Transverse colon (tissue), 4 donors: ENCODE data around the gene CAPN5. TPM values are rescaled to one million over a fixed set of nuclear protein-coding genes. Genes with fewer than 3 reads are reported as not detected.

ENCODE experiments used
- DNase-seq: peaks from one replicate; pipeline ENCODE4 v3.0.0-alpha.2; 2019
- H3K27ac ChIP-seq, 4 donors: fragments of 200-600 bp; sonication (generic); 2 replicates each; pipeline ENCODE4 v1.5.1; 2016 to 2018; ENCODE audit warnings: inconsistent platforms in 4 of 4
- H3K27me3 ChIP-seq: fragments of 200-600 bp; sonication (generic); 2 replicates; pipeline ENCODE4 v1.5.1; 2017; ENCODE audit warnings: inconsistent platforms
- H3K36me3 ChIP-seq, 4 donors: fragments of 200-600 bp; sonication (generic); 2 replicates each; pipeline ENCODE4 v1.5.1; 2017 to 2019; ENCODE audit warnings: inconsistent platforms in 4 of 4
- H3K4me1 ChIP-seq, 4 donors: fragments of 200-600 bp; sonication (generic); 2 replicates each; pipeline ENCODE4 v1.5.1; 2017 to 2020; ENCODE audit warnings: inconsistent platforms in 4 of 4
- H3K4me3 ChIP-seq, 4 donors: fragments of 200-600 bp; sonication (generic); 1 replicate in 1 of 4; 2 replicates in 3 of 4; pipeline versions ENCODE4 v1.5.1 to v1.6.1; 2017 to 2019; ENCODE audit warnings: inconsistent platforms in 4 of 4
- H3K9me3 ChIP-seq, 2 donors: fragments of 200-600 bp; sonication (generic); 2 replicates each; pipeline ENCODE4 v1.5.1; 2017 to 2019; ENCODE audit warnings: inconsistent platforms in 2 of 2
- CTCF ChIP-seq, 5 experiments: fragments of 200-600 bp in 3 of 5; fragments of 450-650 bp in 2 of 5; sonication (generic) in 3 of 5; IDR thresholded peaks; 1 replicate in 2 of 5; 2 replicates in 3 of 5; pipeline ENCODE4 v1.5.1; 2016 to 2017; ENCODE audit warnings: antibody characterized with exemption in 5 of 5, inconsistent platforms in 3 of 5, mild to moderate bottlenecking in 2 of 5, moderate library complexity in 1 of 5
- EP300 ChIP-seq: sonication (generic); formaldehyde crosslinking; IDR thresholded peaks from one replicate; pipeline ENCODE4 v1.6.1; 2017; ENCODE audit warnings: antibody characterized with exemption, low read depth
- POLR2A ChIP-seq: fragments of 450-650 bp; IDR thresholded peaks from one replicate; pipeline ENCODE4 v1.6.1; 2016; ENCODE audit warnings: antibody characterized with exemption, mild to moderate bottlenecking, moderate library complexity
- POLR2AphosphoS5 ChIP-seq, 3 donors: sonication (generic); formaldehyde crosslinking; IDR thresholded peaks; one replicate each; pipeline ENCODE4 v1.6.1; 2016; ENCODE audit warnings: antibody characterized with exemption in 3 of 3
- WGBS, 2 donors: methylation state at CpG; one replicate each; pipeline ENCODE4 v1.1.5; 2018; ENCODE audit warnings: low coverage in 1 of 2; 5-methylcytosine and 5-hydroxymethylcytosine counted together
- in situ Hi-C, 4 donors: fragments of 200-750 bp; cut with MboI; loops; one replicate each; pipeline versions ENCODE4 v1.15.0 to v1.15.1; 2017; ENCODE audit warnings: low sequenced_read_pairs in 3 of 4, low pct_ligation_motif_present in 1 of 4, low pct_unique_long_range_greater_than_20kb in 1 of 4
- intact Hi-C: fragments of 100-400 bp; cut with DNase I; formaldehyde crosslinking; loops from one replicate; pipeline ENCODE4 v1.15.1; 2023; ENCODE audit warnings: low total_unique reads
- total RNA-seq, 4 donors: library from RNA; depleted of rRNA; stranded (reverse); fragments of >200 nt; gene quantifications; one replicate each; pipeline ENCODE4 v1.1.0, GENCODE V29; 2016

CAPN5 gene
- total RNA-seq, 4 donors from 2014 or later: 210 to 290 (median 214) TPM

GRCh38 chr11:77088236-77089003 lies 21.6 kb downstream of the CAPN5 start:
- H3K27ac ChIP-seq: peak overlapping the region; percentile 88 to 94 (median 94)
- H3K4me1 ChIP-seq: peaks cover 37 to 78% (median 60%) of the 10 kb centered on the region in 4 donors
- in situ Hi-C loops: no loop called here

DNA sequence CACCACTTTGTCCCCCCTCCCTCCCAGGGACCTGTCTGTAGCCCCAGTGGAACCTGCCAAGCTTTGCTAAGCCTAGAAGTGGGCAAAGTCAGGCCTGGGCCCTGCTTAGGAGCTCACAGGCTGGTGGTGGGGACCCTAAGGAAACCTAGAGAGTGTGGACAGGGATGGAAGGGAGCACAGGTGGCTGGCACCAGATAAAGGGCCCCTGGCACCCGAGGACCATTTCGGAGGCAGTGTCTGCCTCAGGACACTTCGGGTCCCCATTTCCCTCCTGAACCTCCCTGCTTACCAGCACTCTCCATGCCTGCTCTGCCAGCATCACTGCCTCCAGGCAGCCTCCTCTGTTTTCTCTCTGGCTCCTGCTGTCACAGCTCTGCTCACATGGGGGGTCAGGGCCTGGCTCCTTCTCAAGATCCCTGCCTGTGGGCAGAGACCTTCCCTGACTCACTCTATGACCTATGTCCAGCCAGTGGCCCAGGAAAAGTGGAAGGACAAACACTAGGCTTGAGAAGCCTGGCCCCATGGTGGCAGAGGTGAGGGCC lies 22.3 kb downstream of the CAPN5 start:
- peak overlapping the region; percentile 88 to 94 (median 94) for H3K27ac ChIP-seq
- 70% methylated on average over 3 of the region's 3 CpGs; no CpG with 5 or more reads in 1 of the 2 donors for WGBS, 2 donors

More at GRCh38 chr11:77088236-77089003, 21.6 kb downstream of the CAPN5 start:
- peak; percentile 70 for DNase-seq
- no peak for TF ChIP-seq CTCF (IDR thresholded peaks at IDR 0.05)
- peak in 2 of 3 donors; percentile 40 to 49 for TF ChIP-seq POLR2AphosphoS5 (IDR thresholded peaks at IDR 0.05)
- 35 to 61% methylated on average over 4 to 11 of the region's 11 CpGs for WGBS, 2 donors
- intact Hi-C loops: no loop called here
- no peaks in the 10 kb centered on the region for H3K36me3 ChIP-seq
- no peaks in the 10 kb centered on the region for H3K9me3 ChIP-seq
- H3K4me3 ChIP-seq: no peak overlapping the region
- H3K27me3 ChIP-seq: no peaks in the 10 kb centered on the region

GRCh38 chr11:77090046-77090372 lies 23.2 kb downstream of the CAPN5 start:
- peaks cover 38 to 75% (median 55%) of the 10 kb centered on the region in 4 donors for H3K4me1 ChIP-seq
- TF ChIP-seq POLR2AphosphoS5 (IDR thresholded peaks at IDR 0.05) (no peak), EP300 (no peak), POLR2A (no peak), CTCF (IDR thresholded peaks at IDR 0.05) (no peak)
- peak overlapping the region; percentile 88 to 94 (median 94) for H3K27ac ChIP-seq
- H3K27me3 ChIP-seq: no peaks in the 10 kb centered on the region
- WGBS, 2 donors: 59 to 80% methylated on average over 1 to 4 of the region's 4 CpGs
- in situ Hi-C loops: loop anchor here in 2 of 4 donors (5.0 kb wide), 2 partner anchors 38 to 43 kb away; no protein-coding TSS in a partner anchor
- intact Hi-C loops: no loop called here
- DNase-seq: peak; percentile 9
- no peak overlapping the region for H3K4me3 ChIP-seq
- no peaks in the 10 kb centered on the region for H3K9me3 ChIP-seq
- H3K36me3 ChIP-seq: no peaks in the 10 kb centered on the region

More for the DNA sequence above, 22.3 kb downstream of the CAPN5 start:
- Histone ChIP-seq H3K36me3 (no peaks in the 10 kb centered on the region), H3K27me3 (no peaks in the 10 kb centered on the region), H3K4me1 (peaks cover 33 to 73% (median 55%) of the 10 kb centered on the region in 4 donors), H3K9me3 (no peaks in the 10 kb centered on the region), H3K4me3 (no peak overlapping the region)
- in situ Hi-C loops (no loop called here), intact Hi-C loops (no loop called here)
- TF ChIP-seq CTCF (IDR thresholded peaks at IDR 0.05) (no peak), POLR2AphosphoS5 (IDR thresholded peaks at IDR 0.05) (no peak), EP300 (no peak), POLR2A (no peak)
- DNase-seq: peak; percentile 8

- intact Hi-C loops (loop anchor here (1.0 kb wide), 1 partner anchor 43 kb away; no protein-coding TSS in a partner anchor), in situ Hi-C loops (loop anchor here in 2 of 4 donors (5.0 kb wide), 2 partner anchors 38 to 43 kb away; no protein-coding TSS in a partner anchor)
- no peaks in the 10 kb centered on the region for H3K27me3 ChIP-seq
- 53% methylated on average over 11 of the region's 13 CpGs; no CpG with 5 or more reads in 1 of the 2 donors for WGBS, 2 donors
- H3K36me3 ChIP-seq: no peaks in the 10 kb centered on the region
- TF ChIP-seq EP300 (no peak), CTCF (IDR thresholded peaks at IDR 0.05) (no peak), POLR2A (no peak)
- no peaks in the 10 kb centered on the region for H3K9me3 ChIP-seq
- H3K27ac ChIP-seq: peak overlapping the region; percentile 88 to 94 (median 94)
- peaks cover 44 to 76% (median 57%) of the 10 kb centered on the region in 4 donors for H3K4me1 ChIP-seq
- no peak overlapping the region for H3K4me3 ChIP-seq
- DNase-seq: peak; percentile 55
These were observed 23.8 kb downstream of the CAPN5 start for GRCh38 chr11:77090373-77091111.
